ENCODE results near the gene HOXB8.

Gene HOXB8

DNA sequence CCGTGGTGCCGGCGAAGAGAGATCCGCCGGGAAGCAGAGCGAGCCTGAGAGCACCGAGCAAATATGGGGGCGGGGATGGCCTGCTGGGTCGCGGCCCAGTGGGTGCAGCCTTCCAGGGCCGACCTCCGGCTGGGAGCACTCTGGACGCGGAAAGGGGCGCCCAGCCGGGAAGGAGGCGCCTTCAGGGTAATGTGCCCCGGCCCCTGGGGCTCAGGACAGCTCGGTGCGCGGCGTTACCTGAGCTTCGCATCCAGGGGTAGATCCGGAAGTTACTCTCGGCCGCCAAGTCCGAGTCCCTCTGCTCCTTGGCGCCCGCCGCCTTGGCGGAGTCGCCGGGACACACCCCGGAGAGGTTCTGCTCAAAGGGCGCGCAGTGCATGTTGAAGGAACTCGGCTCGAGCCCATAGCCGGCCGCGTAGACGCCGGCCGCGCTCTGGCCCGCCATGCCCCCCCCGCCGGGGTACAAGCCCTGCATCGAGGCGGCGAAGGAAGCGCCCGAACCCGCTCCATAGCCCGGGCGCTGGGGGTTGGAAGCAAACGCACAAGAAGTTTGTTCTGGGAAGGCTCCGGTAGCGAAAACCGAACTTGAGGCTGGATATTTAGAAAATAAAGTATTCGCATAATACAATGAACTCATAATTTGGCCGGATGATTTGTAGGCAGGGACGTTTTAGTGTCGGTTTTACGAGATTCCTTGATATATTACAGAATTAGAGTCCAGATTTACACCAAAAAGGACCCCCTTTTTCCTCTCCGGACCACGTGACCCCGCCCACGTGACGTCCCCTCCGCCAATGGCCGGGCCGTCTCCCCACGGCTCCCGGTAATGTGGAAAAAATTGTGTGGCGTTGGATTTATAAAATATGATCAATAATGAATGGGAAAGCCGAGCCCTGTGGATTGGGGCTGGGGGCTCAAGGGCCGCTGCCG is 4.5 kb downstream of the HOXB8 start, which contains the start of gene HOXB7:
Gene HOXB7 (minus strand): TSS at position 736 of the 930 bp plus-strand sequence. CDS start 99 bp downstream, at position 637.
- DNase-seq, result peak; percentile 66

DNA sequence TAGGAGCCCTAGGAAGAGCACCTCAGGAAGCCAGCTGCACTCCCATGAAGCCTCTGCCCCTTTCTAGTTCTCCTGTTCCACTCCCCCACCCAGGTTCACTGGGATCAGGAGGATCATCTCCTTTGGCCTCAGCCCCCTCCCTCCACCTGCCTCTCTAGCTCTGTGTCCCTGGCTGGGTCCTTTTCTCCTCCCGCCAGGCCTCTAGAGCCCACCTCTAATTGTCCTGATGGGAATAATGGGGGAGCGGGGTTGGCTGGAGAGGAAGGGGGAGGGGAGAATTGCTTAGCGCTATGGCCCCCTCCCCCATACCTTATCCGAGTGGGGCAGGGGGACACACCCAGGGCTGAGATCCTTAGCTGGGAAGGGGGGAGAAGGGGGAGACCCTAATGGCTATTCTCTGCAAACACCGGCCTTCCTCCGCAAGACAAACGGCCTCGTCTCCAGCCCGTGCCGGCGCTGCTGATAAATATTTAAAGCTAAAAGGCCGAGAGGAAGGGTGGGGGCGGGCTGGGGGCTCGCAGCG is 5.3 kb downstream of the HOXB8 start:
- DNase-seq, result no peak

DNA sequence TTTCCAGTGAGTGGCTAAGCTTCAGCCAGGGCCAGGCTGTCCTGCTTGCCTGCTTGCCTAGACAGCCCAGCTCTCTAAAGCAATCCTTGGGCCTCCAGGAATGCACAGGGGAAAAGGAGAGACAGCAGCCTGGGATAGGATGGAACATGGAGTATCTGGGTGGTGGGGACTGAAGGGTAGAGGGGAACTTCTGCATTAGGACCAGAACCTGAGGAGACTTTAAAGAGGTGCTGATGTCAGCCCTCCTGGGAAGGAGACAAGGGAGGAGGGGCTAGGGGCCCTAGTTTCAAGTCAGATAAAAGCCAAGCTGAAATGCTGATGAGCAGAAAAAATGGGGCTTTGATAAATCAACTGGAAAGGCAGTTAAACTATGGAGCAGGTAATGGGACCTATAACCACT is 6.1 kb downstream of the HOXB8 start:
- DNase-seq, result no peak

DNA sequence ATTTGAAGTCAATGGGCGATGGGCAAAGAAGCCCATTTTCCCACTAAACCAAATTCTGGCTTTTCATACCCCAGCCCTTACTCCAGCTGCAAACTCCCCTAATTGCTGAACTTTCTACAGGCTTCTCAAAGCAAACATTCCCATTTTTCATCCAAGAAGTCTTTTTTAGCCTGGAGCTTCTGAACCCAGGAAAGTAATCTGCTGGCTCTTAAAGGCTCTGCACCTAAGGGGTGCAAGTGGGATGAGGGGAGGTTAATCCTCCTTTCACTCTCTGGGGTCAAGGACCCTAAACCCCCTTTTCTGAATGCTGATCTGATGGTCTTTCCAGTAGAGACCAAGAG is 6.6 kb downstream of the HOXB8 start:
- DNase-seq, result no peak

DNA sequence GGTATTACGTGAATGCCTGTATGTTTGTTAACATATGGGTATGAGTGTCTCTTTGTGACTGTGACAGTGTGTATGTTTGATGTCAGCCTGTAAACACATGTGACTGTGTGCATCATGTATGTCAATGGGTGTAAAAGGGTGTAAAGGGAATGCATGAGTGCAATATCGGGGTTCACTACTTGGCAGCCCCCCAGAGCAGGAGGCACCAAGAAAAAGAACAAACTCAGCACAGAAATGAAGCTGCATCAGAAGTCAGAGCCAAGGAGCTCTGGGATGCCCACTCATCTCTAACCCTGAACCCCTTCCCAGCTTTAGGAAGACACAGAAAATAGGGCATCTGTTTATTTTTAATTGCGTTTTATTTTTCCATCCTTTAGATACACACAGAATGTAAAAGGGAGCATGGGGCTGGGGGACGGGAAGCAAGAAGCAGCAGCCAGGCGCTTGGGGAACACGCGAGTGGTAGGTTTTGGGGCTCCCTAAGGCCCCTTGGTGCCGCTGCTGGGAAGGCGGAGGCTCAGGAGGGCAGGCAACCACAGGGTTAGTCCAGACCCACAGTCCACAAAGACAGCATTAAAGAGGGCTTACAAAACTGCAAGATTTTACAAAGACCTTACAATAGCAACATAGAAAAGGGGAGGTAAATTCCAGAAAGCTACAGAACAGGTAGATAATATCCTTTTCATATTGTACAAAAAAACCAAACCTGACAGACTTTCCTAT is 8.0 kb downstream of the HOXB8 start:
- no peak for DNase-seq

DNA sequence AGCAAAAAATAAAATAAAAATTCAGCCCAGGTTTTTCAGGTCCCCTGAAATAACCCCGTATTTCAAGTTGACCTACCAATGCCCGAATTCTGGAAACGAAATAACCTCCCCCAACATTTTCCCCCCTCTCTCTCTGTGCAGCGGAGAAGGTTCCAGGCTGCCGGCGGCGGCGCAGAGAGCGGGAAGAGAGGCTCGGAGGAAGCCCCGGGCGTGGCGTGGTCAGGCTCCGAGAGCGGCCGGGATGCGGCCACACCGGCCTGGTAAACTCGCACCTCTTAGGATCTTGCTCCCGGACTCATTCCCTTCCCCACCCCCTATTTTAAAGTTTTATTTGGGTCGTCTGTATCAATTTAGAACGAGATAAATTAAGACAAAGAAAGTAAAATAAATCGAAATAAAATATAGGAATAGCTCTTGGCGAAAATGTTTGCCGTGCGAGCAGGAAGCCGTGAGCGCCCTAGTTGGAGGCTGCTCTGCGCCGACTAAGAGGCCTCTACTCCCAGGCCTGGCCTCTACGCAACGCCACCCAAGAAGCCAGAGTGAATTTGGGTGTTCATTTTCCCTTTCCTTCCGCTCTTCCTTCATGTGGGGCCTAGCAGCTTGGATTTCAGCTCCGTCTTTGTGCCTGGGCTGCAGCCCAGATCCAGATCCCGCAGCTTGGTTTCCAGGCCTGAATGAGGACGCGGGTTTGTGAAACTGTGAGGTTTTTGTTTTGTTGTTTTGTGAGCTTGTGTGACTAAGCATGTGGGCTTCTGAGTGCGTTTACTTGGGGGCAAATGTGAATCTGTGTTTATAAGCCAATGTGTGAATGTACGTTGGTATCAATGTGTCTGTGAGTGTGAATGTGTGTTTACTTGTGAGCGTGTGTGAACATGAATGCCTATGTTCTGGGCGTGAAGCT is 8.9 kb downstream of the HOXB8 start:
- no peak for DNase-seq

DNA sequence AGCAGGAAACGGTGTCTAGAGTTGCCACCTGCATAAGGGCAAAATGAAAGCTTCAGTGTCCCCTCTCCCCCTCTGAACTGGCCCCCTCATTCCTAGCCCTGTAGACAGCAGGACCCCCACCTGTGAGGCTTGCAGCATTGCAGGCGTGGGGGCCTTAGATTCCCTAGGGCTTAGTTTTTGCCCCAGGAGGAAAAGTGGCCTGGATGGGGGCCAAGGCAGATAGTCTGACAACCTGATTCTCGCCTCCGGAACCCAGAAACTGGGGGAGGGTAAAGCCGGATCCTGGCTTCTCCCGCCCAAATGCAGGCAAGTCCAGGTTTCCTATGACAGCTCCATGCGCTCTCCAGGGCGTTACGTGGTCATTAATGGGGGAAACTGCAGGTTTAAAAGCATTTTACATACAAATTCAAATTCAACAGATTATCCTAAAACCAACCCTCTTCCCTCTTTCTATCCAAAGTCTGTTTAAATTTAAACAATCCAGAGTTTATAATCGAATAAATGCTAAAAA is 9.6 kb downstream of the HOXB8 start:
- DNase-seq, result no peak

DNA sequence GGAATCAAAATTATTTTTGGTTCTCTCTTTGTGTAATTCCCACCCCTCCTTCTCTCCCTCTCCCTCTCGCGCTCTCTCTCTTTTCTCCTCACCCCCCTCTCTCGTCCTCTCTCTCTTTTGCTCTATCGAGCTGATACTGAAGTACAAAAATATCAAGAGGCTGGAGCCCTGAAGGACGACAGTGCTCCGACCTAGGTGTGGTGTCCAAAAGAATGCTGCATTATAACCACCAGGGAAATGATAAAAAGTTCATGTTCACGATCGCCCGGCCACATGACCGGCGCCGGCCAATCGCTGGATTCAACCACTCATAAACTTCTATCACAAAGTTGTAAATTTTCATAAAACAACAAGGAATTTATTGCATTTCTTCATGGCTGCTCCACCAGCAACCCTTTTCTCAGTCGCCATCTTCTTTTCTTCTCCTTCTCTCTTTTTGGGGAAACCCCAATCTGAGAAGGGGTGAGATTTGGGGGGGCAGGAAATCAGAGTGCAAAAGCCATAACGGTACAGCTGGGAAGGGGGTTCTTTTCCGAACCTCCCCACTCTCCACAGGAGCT is 10.2 kb downstream of the HOXB8 start, which contains the start of gene HOXB6:
Gene HOXB6 (minus strand): TSS at position 217 of the 560 bp plus-strand sequence. CDS start 6,836 bp downstream, outside the sequence.
- DNase-seq, result no peak

DNA sequence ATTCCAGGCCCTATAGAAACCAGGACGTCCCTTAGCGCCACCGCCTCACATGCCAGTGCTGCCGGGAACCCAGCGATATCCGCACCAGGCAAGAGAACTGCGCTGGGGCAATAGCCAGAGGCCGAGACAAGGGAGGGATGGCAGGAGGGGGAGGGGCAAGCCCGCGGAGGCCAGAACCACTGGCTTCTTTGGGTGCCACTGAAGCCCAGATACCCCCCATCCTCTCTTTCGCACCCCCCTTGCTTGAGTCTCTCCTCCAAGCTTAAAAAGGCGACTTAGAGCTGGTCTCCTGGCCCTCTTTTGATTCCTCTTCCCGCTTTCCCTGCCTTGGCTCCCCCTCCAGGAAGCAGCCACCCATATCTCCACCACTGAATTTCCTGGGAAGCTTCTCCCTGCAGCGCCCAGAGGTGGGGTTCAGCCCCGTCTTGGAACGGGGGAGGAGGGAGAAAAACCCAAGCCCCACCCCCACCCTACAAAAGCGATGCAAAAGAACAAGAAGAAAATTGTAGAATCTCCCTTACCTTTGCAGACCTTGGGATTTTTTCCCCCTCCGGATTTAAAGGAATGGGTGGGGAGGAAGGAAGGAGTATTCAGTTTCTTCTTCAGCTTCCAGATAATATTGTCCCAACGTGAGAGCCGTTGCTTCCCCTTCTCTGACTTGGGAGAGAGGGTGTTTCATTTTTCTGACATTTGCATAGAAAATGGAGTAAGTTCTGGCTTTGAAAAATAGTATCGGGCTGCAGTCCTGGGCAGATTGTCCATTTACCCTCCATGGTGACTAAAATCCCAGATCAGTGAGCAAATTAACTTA is 10.9 kb downstream of the HOXB8 start:
- DNase-seq, result no peak

DNA sequence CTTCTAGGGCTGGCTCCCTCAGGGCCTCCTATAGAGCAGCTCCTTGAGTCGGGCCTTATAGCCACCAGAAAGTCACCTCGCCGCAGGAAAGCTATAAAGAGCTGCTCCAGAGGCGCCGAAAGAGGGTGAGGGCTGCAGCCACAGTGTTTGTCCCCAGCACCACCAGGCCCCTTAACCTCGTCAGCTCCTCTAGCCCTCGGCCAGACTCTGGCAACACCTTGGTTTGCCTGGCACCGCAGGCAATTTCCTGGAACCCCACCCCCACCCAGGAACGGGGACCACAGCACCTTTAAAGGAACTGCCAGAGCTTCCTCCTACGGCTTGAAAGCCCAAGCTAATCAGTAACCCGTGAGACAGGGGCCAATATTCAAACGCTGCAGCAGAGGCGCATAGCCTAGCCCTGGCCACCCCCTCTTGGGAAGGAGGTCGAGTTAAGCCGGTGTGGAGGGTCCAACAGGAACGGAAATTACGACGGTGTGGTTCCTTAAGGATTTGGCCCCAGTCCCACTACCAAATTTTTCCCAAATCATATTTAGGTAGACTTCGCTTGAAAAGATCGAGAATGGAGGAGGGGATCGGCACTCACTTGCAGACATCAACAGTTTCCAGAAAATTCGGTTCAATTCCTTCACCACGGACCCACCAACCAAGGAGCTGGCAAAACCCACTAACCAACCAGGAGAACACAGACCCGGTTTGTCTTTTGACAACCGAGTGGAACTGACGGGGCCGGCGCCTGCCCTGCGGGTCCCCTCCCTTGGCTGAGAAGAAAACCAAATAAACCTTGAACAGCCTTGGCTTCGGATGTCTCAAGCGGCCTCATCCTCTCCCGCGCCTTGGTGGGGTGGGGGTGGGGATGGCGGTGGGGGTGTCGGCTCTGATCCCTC is 13.3 kb downstream of the HOXB8 start:
- no peak for DNase-seq

DNA sequence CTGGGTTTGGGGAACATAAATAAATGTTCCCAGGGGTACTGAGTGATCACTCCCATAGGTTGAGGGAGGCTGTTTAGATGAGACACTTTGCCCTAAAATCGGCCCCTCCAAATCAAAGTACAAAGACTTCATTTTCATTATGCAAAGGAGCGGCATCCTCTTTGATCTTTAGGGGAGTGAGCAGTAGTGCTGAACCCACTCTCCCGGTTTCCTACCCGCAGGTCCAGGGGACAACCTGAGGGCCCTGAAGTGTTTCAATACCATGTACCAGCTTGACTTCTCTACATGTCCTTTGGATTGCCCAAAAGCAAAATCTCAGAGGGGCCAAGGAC is 13.9 kb downstream of the HOXB8 start:
- DNase-seq, result no peak

DNA sequence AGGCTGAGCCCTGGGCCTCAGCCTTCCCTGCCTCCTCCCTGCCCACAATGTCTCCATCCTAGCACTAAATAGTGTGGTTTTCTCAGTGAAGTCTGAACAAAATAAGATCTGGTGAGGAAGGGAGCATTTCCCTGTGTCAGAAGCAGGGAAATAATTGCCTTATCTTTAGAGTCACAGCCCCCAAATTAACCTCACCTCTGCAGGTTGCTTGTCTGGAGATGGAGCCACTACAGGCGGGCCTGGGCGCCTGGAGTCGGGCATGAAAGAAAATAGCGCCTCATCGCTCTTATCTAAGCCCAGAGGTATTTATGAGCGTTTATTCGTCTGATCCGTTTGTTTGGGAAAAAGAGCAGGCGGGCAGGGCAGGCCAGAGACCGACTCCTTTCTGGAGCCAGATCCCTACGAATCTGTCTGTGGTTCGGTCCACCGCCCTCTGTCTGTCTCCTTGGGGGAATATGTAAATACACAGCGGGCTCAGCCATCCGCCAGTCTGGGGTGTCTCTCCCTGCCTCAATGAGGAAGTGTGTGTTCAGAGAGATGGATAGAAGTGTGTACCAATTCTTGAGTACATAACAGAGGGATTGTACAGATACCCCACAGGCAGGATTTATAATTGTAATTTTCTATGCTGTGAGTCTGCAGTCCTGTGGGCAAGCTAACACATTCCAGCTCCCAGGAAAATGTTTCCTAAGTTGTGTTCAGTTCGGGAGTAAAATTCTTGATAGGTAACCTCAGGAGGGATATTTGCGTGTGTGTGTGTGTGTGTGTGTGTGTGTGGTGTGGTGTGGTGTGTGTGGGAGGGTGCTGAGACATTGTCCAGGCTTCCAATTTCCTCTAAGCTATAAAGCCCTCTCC is 14.6 kb downstream of the HOXB8 start:
- DNase-seq, result no peak

DNA sequence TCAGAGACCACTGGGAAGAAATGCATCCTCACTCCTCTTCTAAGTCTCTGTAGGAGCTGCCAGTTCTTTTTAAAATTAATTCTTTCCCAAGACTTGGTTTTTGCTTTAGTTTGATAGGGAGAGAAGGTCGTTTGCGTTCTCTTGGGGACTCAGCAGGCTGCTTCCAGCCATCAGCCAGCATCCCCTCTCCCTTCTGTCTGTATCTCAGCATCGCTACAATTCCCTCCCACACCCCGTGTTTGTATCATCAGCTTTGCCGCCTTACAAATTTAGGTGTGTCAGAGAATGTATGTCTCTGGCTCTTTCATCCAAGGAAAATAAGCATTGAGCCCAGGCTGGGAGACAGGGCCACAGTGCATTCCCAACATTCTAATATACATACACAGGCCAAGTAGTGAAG is 15.7 kb downstream of the HOXB8 start:
- no peak for DNase-seq

DNA sequence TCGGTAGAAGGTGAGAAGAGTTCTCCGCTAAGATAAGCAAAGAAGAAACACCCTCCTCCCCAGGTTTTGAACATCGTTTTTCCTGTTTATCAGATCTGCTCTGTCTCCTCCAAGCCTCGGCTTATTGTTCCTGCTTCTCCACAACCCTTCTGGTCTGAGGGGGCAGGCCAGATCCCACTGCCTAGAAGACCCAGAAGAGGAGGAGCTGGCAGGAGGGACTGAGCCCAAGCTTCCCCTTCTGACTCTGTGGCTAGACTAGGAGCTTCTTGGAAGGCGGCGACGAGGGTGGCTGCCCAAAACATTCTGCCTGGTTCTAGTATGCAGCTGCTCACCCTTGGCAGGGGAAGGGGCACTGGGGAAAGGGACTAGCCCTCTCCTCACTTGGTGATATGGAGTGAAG is 16.4 kb downstream of the HOXB8 start:
- DNase-seq, result no peak

DNA sequence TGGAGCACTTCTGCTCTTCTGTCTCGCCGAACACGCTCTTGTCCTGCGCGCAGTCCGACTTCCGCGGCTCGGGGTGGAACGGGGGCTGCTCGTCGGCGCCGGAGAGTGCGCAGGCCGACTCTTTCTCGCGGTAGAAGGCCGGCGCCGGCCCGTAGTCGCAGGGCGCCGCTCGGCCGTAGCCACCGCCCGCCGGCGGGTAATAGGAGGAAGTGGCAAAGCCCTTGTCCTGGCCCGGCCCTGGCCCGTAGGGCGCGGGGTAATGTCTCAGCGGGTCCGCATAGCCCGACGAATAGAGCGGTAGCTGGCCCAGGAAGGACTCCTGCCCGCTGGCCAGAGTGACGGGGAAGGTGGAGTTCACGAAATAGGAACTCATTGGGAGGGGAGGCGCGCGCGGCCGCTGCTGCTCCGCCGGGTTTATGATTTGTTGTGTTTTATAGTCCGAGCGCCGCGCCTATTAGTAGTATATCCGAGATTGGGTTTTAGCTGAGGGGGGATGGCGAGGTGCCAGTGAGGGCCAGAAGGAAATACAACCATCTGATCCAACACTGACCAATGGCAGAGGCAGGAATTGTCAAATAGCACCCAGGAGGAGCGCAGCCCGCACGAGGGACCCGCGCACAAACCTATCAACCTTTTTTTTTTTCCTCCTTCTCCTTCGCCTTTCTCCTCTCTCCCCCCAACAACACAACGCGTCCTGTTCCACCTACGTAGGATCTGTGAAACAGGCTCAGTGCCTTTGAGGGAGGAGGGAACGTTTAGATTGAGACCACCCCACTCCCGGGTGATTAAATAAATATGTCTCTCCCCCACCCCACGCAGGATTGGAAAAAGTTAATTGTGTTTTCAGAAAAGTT is 17.1 kb downstream of the HOXB8 start:
- DNase-seq, result peak; percentile 28

DNA sequence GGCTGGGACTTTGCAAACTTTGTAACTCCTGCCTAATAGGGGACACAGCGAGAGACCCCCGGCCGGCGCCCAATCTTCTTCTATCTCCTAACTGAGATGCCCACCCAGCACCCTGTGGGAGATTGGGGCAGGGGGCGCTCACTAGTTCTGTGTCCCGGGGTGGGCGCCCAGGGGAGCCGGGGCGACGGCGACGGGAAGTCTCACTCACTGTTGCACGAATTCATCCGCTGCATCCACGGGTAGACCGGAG is 17.6 kb downstream of the HOXB8 start:
- no peak for DNase-seq

DNA sequence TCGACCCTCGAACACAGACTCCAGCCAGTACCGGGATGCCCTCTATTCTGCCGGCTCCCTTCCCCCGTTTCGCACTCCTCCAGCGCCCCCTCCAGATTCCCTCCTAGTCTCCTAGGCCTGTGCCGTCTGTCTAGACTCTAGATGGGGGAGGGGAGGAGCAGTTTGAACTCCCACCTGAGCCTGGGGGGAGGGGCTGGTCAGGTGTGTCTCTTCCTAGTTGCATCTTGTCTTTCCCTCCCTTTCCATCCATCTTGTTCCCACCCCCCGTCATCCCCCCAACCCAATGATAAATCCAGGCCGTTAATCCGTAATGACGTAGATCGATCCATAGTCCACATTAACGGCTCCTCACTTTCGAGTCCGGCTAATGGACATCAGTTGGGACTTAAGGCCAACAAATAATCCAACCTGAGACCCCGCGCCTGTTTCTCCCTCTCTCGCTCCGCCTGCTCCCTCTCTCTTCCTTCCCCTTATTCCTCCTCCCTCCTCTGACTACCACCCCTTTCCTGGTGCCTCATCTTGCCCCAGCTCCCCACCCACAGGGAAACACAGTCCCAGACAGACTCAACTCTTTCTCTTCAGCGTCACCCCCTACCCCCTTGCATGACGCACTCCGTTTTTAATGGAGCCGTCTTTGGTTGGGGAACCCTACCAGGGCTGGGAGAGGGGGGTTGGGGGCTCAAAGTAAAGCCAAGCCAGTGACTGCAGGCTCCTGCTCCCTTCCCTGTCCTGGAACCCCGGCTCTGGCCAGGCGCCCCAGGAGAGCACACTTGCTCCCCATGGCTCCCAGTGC is 18.2 kb downstream of the HOXB8 start:
- no peak for DNase-seq

Data from activated CD4-positive, alpha-beta T cell treated with anti-CD3 and anti-CD28 coated beads, Interleukin-2, amount 50 U/mL, for 16 hours (primary cell).